ENCODE results near the gene SNX9. TPM values are rescaled to one million over a fixed set of nuclear protein-coding genes. Genes with fewer than 3 reads are reported as not detected.

Gene SNX9
- polyA plus RNA-seq, 1 donor from 2014 or later, result 7.0 TPM

- no peak overlapping the region for H3K27ac ChIP-seq (ENCODE audit: low read length)
- H3K4me2 ChIP-seq (ENCODE audit: low read length), result no peak overlapping the region
- no peak overlapping the region for H2AFZ ChIP-seq (ENCODE audit: low read depth, low read length)
- no peaks in the 10 kb centered on the region for H4K20me1 ChIP-seq (ENCODE audit: insufficient read depth)
- TF ChIP-seq TAF1 (IDR thresholded peaks at IDR 0.05; ENCODE audit: low read depth) (no peak), SMC3 (conservative IDR thresholded peaks at IDR 0.05; ENCODE audit: poor library complexity) (no peak), EZH2 (IDR thresholded peaks at IDR 0.05; ENCODE audit: borderline replicate concordance, insufficient read depth, low read length, poor library complexity, severe bottlenecking) (no peak), POLR2AphosphoS5 (IDR thresholded peaks at IDR 0.05) (no peak), RAD21 (conservative IDR thresholded peaks at IDR 0.05) (no peak), MXI1 (conservative IDR thresholded peaks at IDR 0.05; ENCODE audit: poor library complexity, severe bottlenecking) (no peak), EP300 (conservative IDR thresholded peaks at IDR 0.05; ENCODE audit: poor library complexity, severe bottlenecking) (no peak), CTCF (IDR thresholded peaks at IDR 0.05; ENCODE audit: poor library complexity, severe bottlenecking) (no peak), REST (IDR thresholded peaks at IDR 0.05; ENCODE audit: borderline replicate concordance) (no peak)
- H3K9ac ChIP-seq (ENCODE audit: low read length), result no peak overlapping the region
- H3F3A ChIP-seq (ENCODE audit: insufficient read depth, low read length, poor library complexity, severe bottlenecking), result no peaks in the 10 kb centered on the region
- no peaks in the 10 kb centered on the region for H3K27me3 ChIP-seq (ENCODE audit: insufficient read depth, low read depth, low read length)
- H3K9me3 ChIP-seq (ENCODE audit: low read length), result no peaks in the 10 kb centered on the region
- no peaks in the 10 kb centered on the region for H3K36me3 ChIP-seq (ENCODE audit: insufficient read depth, low read length)
- H3K79me2 ChIP-seq (replicated peaks; ENCODE audit: insufficient read depth, low read length), result no peaks in the 10 kb centered on the region
- no peak overlapping the region for H3K4me3 ChIP-seq (ENCODE audit: low read length)
- H3K9me2 ChIP-seq (ENCODE audit: insufficient read depth, low read length), result no peaks in the 10 kb centered on the region
Observed at GRCh38 chr6:157906537-157907061, 83.6 kb downstream of the SNX9 start.

GRCh38 chr6:157907651-157908050 lies 84.6 kb downstream of the SNX9 start:
- no peaks in the 10 kb centered on the region for H3K9me3 ChIP-seq (ENCODE audit: low read length)
- H3K36me3 ChIP-seq (ENCODE audit: insufficient read depth, low read length), result no peaks in the 10 kb centered on the region
- no peaks in the 10 kb centered on the region for H3F3A ChIP-seq (ENCODE audit: insufficient read depth, low read length, poor library complexity, severe bottlenecking)
- no peak overlapping the region for H3K4me2 ChIP-seq (ENCODE audit: low read length)
- no peak overlapping the region for H3K27ac ChIP-seq (ENCODE audit: low read length)
- no peak overlapping the region for H3K9ac ChIP-seq (ENCODE audit: low read length)
- no peaks in the 10 kb centered on the region for H3K79me2 ChIP-seq (replicated peaks; ENCODE audit: insufficient read depth, low read length)
- H4K20me1 ChIP-seq (ENCODE audit: insufficient read depth), result no peaks in the 10 kb centered on the region
- H3K27me3 ChIP-seq (ENCODE audit: insufficient read depth, low read depth, low read length), result no peaks in the 10 kb centered on the region
- no peaks in the 10 kb centered on the region for H3K9me2 ChIP-seq (ENCODE audit: insufficient read depth, low read length)
- H2AFZ ChIP-seq (ENCODE audit: low read depth, low read length), result no peak overlapping the region
- no peak overlapping the region for H3K4me3 ChIP-seq (ENCODE audit: low read length)
- TF ChIP-seq SMC3 (conservative IDR thresholded peaks at IDR 0.05; ENCODE audit: poor library complexity) (no peak), REST (IDR thresholded peaks at IDR 0.05; ENCODE audit: borderline replicate concordance) (no peak), CTCF (IDR thresholded peaks at IDR 0.05; ENCODE audit: poor library complexity, severe bottlenecking) (no peak), POLR2AphosphoS5 (IDR thresholded peaks at IDR 0.05) (no peak)

All from neural cell (in vitro differentiated cells).